RWPE2 (cell line): Measurements from ENCODE around the gene FARS2.
A peak's percentile ranks its signal among the peaks of the same experiment; 100 is the strongest.

Experiments used
- ATAC-seq: fragments of 200-7000 bp; cut with Tn5 transposase; 3 replicates; pipeline ENCODE4 v1.9.1; 2021; ENCODE audit warnings: low read depth
- DNase-seq: peaks from one replicate; pipeline ENCODE4 v3.0.0-alpha.2; 2020; ENCODE audit warnings: low spot score
- H3K27ac ChIP-seq: fragments of 450-650 bp; 2 replicates; pipeline ENCODE4 v1.5.1; 2017; ENCODE audit warnings: mild to moderate bottlenecking; ENCODE audit not compliant: poor library complexity, severe bottlenecking
- H3K27me3 ChIP-seq: fragments of 250-450 bp; sonication (Bioruptor Pico); 2 replicates; pipeline ENCODE4 v1.5.1; 2021; ENCODE audit warnings: mild to moderate bottlenecking, moderate library complexity; ENCODE audit not compliant: insufficient read depth, poor library complexity, severe bottlenecking
- H3K36me3 ChIP-seq: fragments of 250-450 bp; sonication (Bioruptor Pico); 2 replicates; pipeline ENCODE4 v1.5.1; 2020; ENCODE audit warnings: low read depth, mild to moderate bottlenecking, moderate library complexity
- H3K4me1 ChIP-seq: fragments of 250-450 bp; sonication (Bioruptor Pico); 2 replicates; pipeline ENCODE4 v1.5.1; 2021; ENCODE audit warnings: mild to moderate bottlenecking, moderate library complexity; ENCODE audit not compliant: insufficient read depth, poor library complexity, severe bottlenecking
- H3K4me3 ChIP-seq: fragments of 250-450 bp; sonication (Bioruptor Pico); 2 replicates; pipeline ENCODE4 v1.5.1; 2021; ENCODE audit warnings: mild to moderate bottlenecking, moderate library complexity; ENCODE audit not compliant: severe bottlenecking
- H3K9me3 ChIP-seq: fragments of 250-450 bp; sonication (Bioruptor Pico); 2 replicates; pipeline ENCODE4 v1.5.1; 2021; ENCODE audit warnings: mild to moderate bottlenecking, moderate library complexity; ENCODE audit not compliant: severe bottlenecking
- CTCF ChIP-seq: fragments of 450-650 bp; IDR thresholded peaks from one replicate; pipeline ENCODE4 v1.5.1; 2017; ENCODE audit warnings: mild to moderate bottlenecking, moderate library complexity; ENCODE audit not compliant: poor library complexity, severe bottlenecking

The FARS2 gene

GRCh38 chr6:5398530-5398929 lies 137.2 kb downstream of the FARS2 start:
- peak; percentile 73 for ATAC-seq
- Histone ChIP-seq H3K27ac (no peak overlapping the region), H3K4me3 (no peak overlapping the region), H3K9me3 (peaks cover 6% of the 10 kb centered on the region), H3K27me3 (no peaks in the 10 kb centered on the region), H3K4me1 (peaks cover 3% of the 10 kb centered on the region), H3K36me3 (no peaks in the 10 kb centered on the region)
- no peak for DNase-seq
- peak; percentile 75 for TF ChIP-seq CTCF

GRCh38 chr6:5399391-5399790 lies 138.1 kb downstream of the FARS2 start:
- ATAC-seq (no peak), DNase-seq (no peak)
- Histone ChIP-seq H3K36me3 (no peaks in the 10 kb centered on the region), H3K4me1 (peaks cover 3% of the 10 kb centered on the region), H3K27me3 (no peaks in the 10 kb centered on the region), H3K4me3 (no peak overlapping the region), H3K27ac (no peak overlapping the region), H3K9me3 (peaks cover 6% of the 10 kb centered on the region)
- no peak for TF ChIP-seq CTCF

- ATAC-seq = no peak
- peaks cover 3% of the 10 kb centered on the region for H3K4me1 ChIP-seq
- peak; percentile 62 for TF ChIP-seq CTCF
- no peak overlapping the region for H3K4me3 ChIP-seq
- DNase-seq = no peak
- H3K27ac ChIP-seq = no peak overlapping the region
- no peaks in the 10 kb centered on the region for H3K36me3 ChIP-seq
- peaks cover 6% of the 10 kb centered on the region for H3K9me3 ChIP-seq
- no peaks in the 10 kb centered on the region for H3K27me3 ChIP-seq
These were observed 140.8 kb downstream of the FARS2 start for GRCh38 chr6:5401845-5402738.

- Histone ChIP-seq H3K4me3 (no peak overlapping the region), H3K9me3 (peaks cover 6% of the 10 kb centered on the region), H3K27ac (no peak overlapping the region), H3K4me1 (peaks cover 3% of the 10 kb centered on the region), H3K27me3 (no peaks in the 10 kb centered on the region), H3K36me3 (no peaks in the 10 kb centered on the region)
- no peak for TF ChIP-seq CTCF
- DNase-seq = no peak
- no peak for ATAC-seq
These were observed 141.8 kb downstream of the FARS2 start for GRCh38 chr6:5403076-5403475.

- Histone ChIP-seq H3K4me3 (no peak overlapping the region), H3K9me3 (peaks cover 6% of the 10 kb centered on the region), H3K27ac (no peak overlapping the region), H3K36me3 (no peaks in the 10 kb centered on the region), H3K27me3 (no peaks in the 10 kb centered on the region), H3K4me1 (peaks cover 2% of the 10 kb centered on the region)
- ATAC-seq (no peak), DNase-seq (no peak)
- no peak for TF ChIP-seq CTCF
These were observed 142.3 kb downstream of the FARS2 start for GRCh38 chr6:5403609-5404008.
